ENCODE measurements around the gene OSBPL10.

GRCh38 chr3:31738412-31738811 is 242.7 kb downstream of the OSBPL10 start:
- TF ChIP-seq EZH2 (IDR thresholded peaks at IDR 0.05; ENCODE audit: insufficient read depth, poor library complexity, severe bottlenecking): no peak
- no peak for TF ChIP-seq EZH2phosphoT487 (IDR thresholded peaks at IDR 0.05; ENCODE audit: insufficient read depth, low read depth)

Data from GM23248 (cell line).